Astrocyte (in vitro differentiated cells and primary cell): Measurements from ENCODE around the gene HMG20A.

ENCODE experiments used
- CTCF ChIP-seq: IDR thresholded peaks from 2 replicates; pipeline ENCODE4 v1.5.1; 2011; ENCODE audit warnings: low read depth, mild to moderate bottlenecking, inconsistent platforms, low read length, moderate library complexity; ENCODE audit not compliant: insufficient read depth
- EZH2 ChIP-seq: IDR thresholded peaks from 2 replicates; pipeline ENCODE4 v1.6.1; 2012; ENCODE audit warnings: mild to moderate bottlenecking, low read length, inconsistent platforms; ENCODE audit not compliant: insufficient read depth

GRCh38 chr15:77525907-77526594 is 105.4 kb downstream of the HMG20A start:
- no peak for TF ChIP-seq CTCF
- no peak for TF ChIP-seq EZH2
